ENCODE data around the gene COQ8B.

Gene COQ8B

GRCh38 chr19:40691421-40692211 lies 25.1 kb downstream of the COQ8B start:
- DNase-seq (ENCODE audit: low read depth in 2 of 2): no peak

GRCh38 chr19:40690693-40691420 lies 25.8 kb downstream of the COQ8B start:
- DNase-seq (ENCODE audit: low read depth in 2 of 2): peak; percentile 83 to 89

GRCh38 chr19:40690050-40690692 lies 26.5 kb downstream of the COQ8B start, which contains the start of gene NUMBL:
Gene NUMBL, minus strand, starts transcription at chr19:40690651. Its CDS starts 168 bp downstream, at chr19:40690483.
- no peak for DNase-seq (ENCODE audit: low read depth in 2 of 2)

- DNase-seq (ENCODE audit: low read depth in 2 of 2): no peak
Measured at GRCh38 chr19:40689339-40690049, 27.2 kb downstream of the COQ8B start.

- no peak for DNase-seq (ENCODE audit: low read depth in 2 of 2)
Measured at GRCh38 chr19:40688987-40689338, 27.7 kb downstream of the COQ8B start.

GRCh38 chr19:40688309-40688708 lies 28.4 kb downstream of the COQ8B start:
- no peak for DNase-seq (ENCODE audit: low read depth in 2 of 2)

- no peak for DNase-seq (ENCODE audit: low read depth in 2 of 2)
Measured at GRCh38 chr19:40687525-40688016, 29.1 kb downstream of the COQ8B start.

GRCh38 chr19:40686882-40687524 lies 29.7 kb downstream of the COQ8B start:
- no peak for DNase-seq (ENCODE audit: low read depth in 2 of 2)

GRCh38 chr19:40685563-40685962 lies 31.1 kb downstream of the COQ8B start:
- no peak for DNase-seq (ENCODE audit: low read depth in 2 of 2)

- DNase-seq (ENCODE audit: low read depth in 2 of 2): no peak
Measured at GRCh38 chr19:40685016-40685526, 31.6 kb downstream of the COQ8B start.

- DNase-seq (ENCODE audit: low read depth in 2 of 2): no peak
Measured at GRCh38 chr19:40684280-40684679, 32.4 kb downstream of the COQ8B start.

GRCh38 chr19:40683437-40683836 lies 33.2 kb downstream of the COQ8B start:
- no peak for DNase-seq (ENCODE audit: low read depth in 2 of 2)

- DNase-seq (ENCODE audit: low read depth in 2 of 2): no peak
Measured at GRCh38 chr19:40682431-40682964, 34.2 kb downstream of the COQ8B start.

GRCh38 chr19:40681039-40681438 lies 35.6 kb downstream of the COQ8B start:
- no peak for DNase-seq (ENCODE audit: low read depth in 2 of 2)

- no peak for DNase-seq (ENCODE audit: low read depth in 2 of 2)
Measured at GRCh38 chr19:40677156-40677555, 39.5 kb downstream of the COQ8B start.

GRCh38 chr19:40674291-40674690 lies 42.4 kb downstream of the COQ8B start:
- DNase-seq (ENCODE audit: low read depth in 2 of 2): no peak

- no peak for DNase-seq (ENCODE audit: low read depth in 2 of 2)
Measured at GRCh38 chr19:40673397-40673796, 43.3 kb downstream of the COQ8B start.

GRCh38 chr19:40672573-40673299 lies 44.0 kb downstream of the COQ8B start:
- DNase-seq (ENCODE audit: low read depth in 2 of 2): no peak

GRCh38 chr19:40672038-40672437 lies 44.6 kb downstream of the COQ8B start:
- DNase-seq (ENCODE audit: low read depth in 2 of 2): no peak

- no peak for DNase-seq (ENCODE audit: low read depth in 2 of 2)
Measured at GRCh38 chr19:40671404-40671803, 45.3 kb downstream of the COQ8B start.

All from stimulated activated CD4-positive, alpha-beta T cell treated with anti-CD3 and anti-CD28 coated beads, Interleukin-15, amount 100 ng/mL, for 48 hours (primary cell).